IMR-90 (cell line): Measurements from ENCODE around the gene FBXW11. TPM values are rescaled to one million over a fixed set of nuclear protein-coding genes. Genes with fewer than 3 reads are reported as not detected.

Experiments
- ATAC-seq: fragments of 200-7000 bp; cut with Tn5 transposase; 2 replicates; pipeline ENCODE4 v1.9.1; 2020; ENCODE audit warnings: low read depth, mild to moderate bottlenecking, moderate library complexity
- BruUV-seq: library from RNA; stranded (reverse); fragments of 400-500 nt; replicated peaks from 2 replicates; lab custom pipeline; 2021; lab: Mats Ljungman, UMichigan
- CTCF ChIA-PET: fragments of 300-600 bp; formaldehyde crosslinking; extraction: SDS; loops from one replicate; lab custom pipeline; 2021; ENCODE audit warnings: antibody characterized with exemption; lab: Yijun Ruan, JAX
- POLR2A ChIA-PET: fragments of 300-600 bp; sonication (Branson Sonifier 250); formaldehyde crosslinking; loops from one replicate; lab custom pipeline; 2022; ENCODE audit warnings: antibody characterized with exemption; ENCODE audit not compliant: unreplicated experiment; lab: Charles Lee
- DNase-seq: peaks from one replicate; pipeline ENCODE4 v3.0.0; 2013
- H2AFZ ChIP-seq: replicated peaks from 2 replicates; pipeline ENCODE3; 2013; ENCODE audit warnings: low read length, mild to moderate bottlenecking; ENCODE audit not compliant: poor library complexity
- H2AK5ac ChIP-seq: 2 replicates; pipeline ENCODE4 v1.6.1; 2013; ENCODE audit warnings: low read depth, low read length, inconsistent platforms
- H2AK9ac ChIP-seq: replicated peaks from 2 replicates; pipeline ENCODE3; 2013; ENCODE audit warnings: mild to moderate bottlenecking, low read depth, low read length, moderate library complexity; ENCODE audit not compliant: poor library complexity
- H2BK120ac ChIP-seq: 2 replicates; pipeline ENCODE4 v1.6.1; 2013; ENCODE audit warnings: low read depth, low read length, inconsistent platforms
- H2BK15ac ChIP-seq: 3 replicates; pipeline ENCODE4 v1.6.1; 2013; ENCODE audit warnings: low read depth, low read length, inconsistent platforms
- H2BK20ac ChIP-seq: 2 replicates; pipeline ENCODE4 v1.6.1; 2013; ENCODE audit warnings: low read depth, mild to moderate bottlenecking, inconsistent platforms, low read length, moderate library complexity
- H2BK5ac ChIP-seq: 2 replicates; pipeline ENCODE4 v1.6.1; 2013; ENCODE audit warnings: mild to moderate bottlenecking, low read depth, low read length, inconsistent platforms; ENCODE audit not compliant: poor library complexity, severe bottlenecking
- H3K14ac ChIP-seq: replicated peaks from 2 replicates; pipeline ENCODE4 v1.6.1; 2013; ENCODE audit warnings: low read depth, low read length, inconsistent platforms
- H3K18ac ChIP-seq: 2 replicates; pipeline ENCODE4 v1.6.1; 2013; ENCODE audit warnings: low read depth, low read length, control low read depth
- H3K23ac ChIP-seq: 2 replicates; pipeline ENCODE4 v1.6.1; 2013; ENCODE audit warnings: low read depth, low read length, inconsistent platforms
- H3K27ac ChIP-seq: 2 replicates; pipeline ENCODE4 v1.5.1; 2013; ENCODE audit warnings: mild to moderate bottlenecking, control low read depth, low read length; ENCODE audit not compliant: insufficient read depth
- H3K27me3 ChIP-seq: 2 replicates; pipeline ENCODE4 v1.6.1; 2013; ENCODE audit warnings: low read length; ENCODE audit not compliant: control insufficient read depth, insufficient read depth
- H3K36me3 ChIP-seq: 2 replicates; pipeline ENCODE4 v1.6.1; 2013; ENCODE audit warnings: low read length, mixed read lengths; ENCODE audit not compliant: control insufficient read depth, insufficient read depth
- H3K4ac ChIP-seq: 2 replicates; pipeline ENCODE4 v1.6.1; 2013; ENCODE audit warnings: low read depth, low read length, inconsistent platforms
- H3K4me1 ChIP-seq: 2 replicates; pipeline ENCODE4 v1.6.1; 2013; ENCODE audit warnings: low read length, mixed read lengths; ENCODE audit not compliant: control insufficient read depth, insufficient read depth
- H3K4me2 ChIP-seq: 2 replicates; pipeline ENCODE4 v1.6.1; 2013; ENCODE audit warnings: low read depth, mild to moderate bottlenecking, control low read depth, low read length, moderate library complexity
- H3K4me3 ChIP-seq: 2 replicates; pipeline ENCODE4 v1.5.1; 2013; ENCODE audit warnings: low read depth, mild to moderate bottlenecking, control low read depth, low read length, moderate library complexity; ENCODE audit not compliant: insufficient read depth
- H3K56ac ChIP-seq: 2 replicates; pipeline ENCODE4 v1.6.1; 2013; ENCODE audit warnings: low read length, inconsistent platforms; ENCODE audit not compliant: insufficient read depth; ENCODE audit errors: extremely low read depth
- H3K79me1 ChIP-seq, 2 experiments: 2 replicates each; pipeline ENCODE4 v1.6.1; 2013; ENCODE audit warnings: low read length in 2 of 2, inconsistent platforms in 1 of 2, low read depth in 1 of 2
- H3K9ac ChIP-seq: 2 replicates; pipeline ENCODE4 v1.6.1; 2013; ENCODE audit warnings: low read depth, low read length, control low read depth
- H3K9me1 ChIP-seq: 2 replicates; pipeline ENCODE4 v1.6.1; 2013; ENCODE audit warnings: low read length, inconsistent platforms; ENCODE audit not compliant: insufficient read depth
- H3K9me3 ChIP-seq: 2 replicates; pipeline ENCODE4 v1.6.1; 2013; ENCODE audit warnings: low read length; ENCODE audit not compliant: control insufficient read depth, insufficient read depth
- H4K20me1 ChIP-seq: 2 replicates; pipeline ENCODE4 v1.6.1; 2013; ENCODE audit warnings: low read length, inconsistent platforms; ENCODE audit not compliant: insufficient read depth
- H4K5ac ChIP-seq: 2 replicates; pipeline ENCODE4 v1.6.1; 2013; ENCODE audit warnings: mild to moderate bottlenecking, low read depth, low read length, control low read depth
- H4K8ac ChIP-seq, 2 experiments: 2 replicates each; pipeline ENCODE4 v1.6.1; 2013; ENCODE audit warnings: low read depth in 2 of 2, low read length in 2 of 2, control low read depth in 1 of 2, inconsistent platforms in 1 of 2
- H4K91ac ChIP-seq: 2 replicates; pipeline ENCODE4 v1.6.1; 2013; ENCODE audit warnings: low read depth, low read length, inconsistent platforms; ENCODE audit not compliant: insufficient read depth
- BHLHE40 ChIP-seq: fragments of 150-350 bp; IDR thresholded peaks from 2 replicates; pipeline ENCODE4 v1.6.1; 2016; ENCODE audit warnings: mild to moderate bottlenecking, low read depth, low read length
- CEBPB ChIP-seq: IDR thresholded peaks from 2 replicates; pipeline ENCODE4 v1.6.1; 2012; ENCODE audit warnings: low read depth, low read length, improper control_type of control experiment
- CHD1 ChIP-seq: IDR thresholded peaks from 2 replicates; pipeline ENCODE4 v1.6.1; 2012; ENCODE audit warnings: low read depth, low read length, improper control_type of control experiment
- CTCF ChIP-seq: conservative IDR thresholded peaks from 2 replicates; pipeline ENCODE4 v1.5.1; 2012; ENCODE audit warnings: mild to moderate bottlenecking, low read depth, low read length, improper control_type of control experiment
- FOS ChIP-seq: fragments of 150-350 bp; IDR thresholded peaks from 2 replicates; pipeline ENCODE4 v1.6.1; 2016; ENCODE audit warnings: low read depth, low read length
- MAFK ChIP-seq: IDR thresholded peaks from 2 replicates; pipeline ENCODE4 v1.6.1; 2012; ENCODE audit warnings: low read depth, low read length, improper control_type of control experiment
- MAZ ChIP-seq: IDR thresholded peaks from 2 replicates; pipeline ENCODE4 v1.6.1; 2012; ENCODE audit warnings: low read depth, mild to moderate bottlenecking, low read length, improper control_type of control experiment, moderate library complexity, borderline replicate concordance
- MXI1 ChIP-seq: IDR thresholded peaks from 2 replicates; pipeline ENCODE4 v1.6.1; 2012; ENCODE audit warnings: low read depth, mild to moderate bottlenecking, low read length, moderate library complexity, borderline replicate concordance
- NFE2L2 ChIP-seq: fragments of 150-350 bp; IDR thresholded peaks from 2 replicates; pipeline ENCODE4 v1.6.1; 2016; ENCODE audit warnings: low read depth, mild to moderate bottlenecking, low read length
- POLR2A ChIP-seq: IDR thresholded peaks from 2 replicates; pipeline ENCODE4 v1.6.1; 2012; ENCODE audit warnings: mild to moderate bottlenecking, low read depth, low read length
- RAD21 ChIP-seq: IDR thresholded peaks from 2 replicates; pipeline ENCODE4 v1.6.1; 2012; ENCODE audit warnings: low read length, improper control_type of control experiment
- RCOR1 ChIP-seq: IDR thresholded peaks from 2 replicates; pipeline ENCODE4 v1.6.1; 2012; ENCODE audit warnings: mild to moderate bottlenecking, low read length, improper control_type of control experiment; ENCODE audit not compliant: insufficient replicate concordance
- RFX5 ChIP-seq: IDR thresholded peaks from 2 replicates; pipeline ENCODE4 v1.8.0; 2012; ENCODE audit warnings: low read depth, mild to moderate bottlenecking, low read length, moderate library complexity
- SMC3 ChIP-seq: fragments of 150-350 bp; IDR thresholded peaks from 2 replicates; pipeline ENCODE4 v1.6.1; 2016; ENCODE audit warnings: low read depth, mild to moderate bottlenecking, antibody characterized with exemption, low read length, moderate library complexity
- WGBS, 2 experiments: methylation state at CpG; one replicate each; pipeline versions ENCODE4 v1.1.5 to v1.1.7; 2013; ENCODE audit warnings: missing lambda C conversion rate in 2 of 2; ENCODE audit not compliant: insufficient read length in 1 of 2; ENCODE audit errors: extremely low coverage in 2 of 2; 5-methylcytosine and 5-hydroxymethylcytosine counted together
- dilution Hi-C: fragments of 300-500 bp; cut with HindIII; formaldehyde crosslinking; loops from one replicate; pipeline ENCODE4 v1.14.3; 2018; ENCODE audit warnings: low sequenced_read_pairs; ENCODE audit not compliant: unreplicated experiment
- in situ Hi-C: fragments of 300-500 bp; cut with MboI; formaldehyde crosslinking; loops from 3 replicates; pipeline ENCODE4 v1.14.3; 2019; ENCODE audit warnings: low sequenced_read_pairs, inconsistent platforms, mixed read lengths
- intact Hi-C: fragments of 100-400 bp; cut with micrococcal nuclease; formaldehyde crosslinking; loops from 2 replicates; pipeline ENCODE4 v1.10.0; 2022
- polyA plus RNA-seq, 3 experiments: library from polyadenylated mRNA; depleted of rRNA; stranded (reverse); fragments of >200 nt; gene quantifications; 2 replicates each; pipeline ENCODE4 v1.2.3, GENCODE V29; 2012; ENCODE audit warnings: low replicate concordance in 1 of 3
- total RNA-seq: library from RNA; depleted of rRNA; stranded (reverse); fragments of >200 nt; gene quantifications from 2 replicates; pipeline ENCODE4 v1.2.3, GENCODE V29; 2012
- TF ChIP-seq, protein P1 (sequence below): fragments of 150-350 bp; IDR thresholded peaks from 2 replicates; pipeline ENCODE4 v1.6.1; 2017; ENCODE audit warnings: mild to moderate bottlenecking, antibody characterized with exemption, low read length, low read depth
- TF ChIP-seq, protein P2 (sequence below): fragments of 150-350 bp; IDR thresholded peaks from 2 replicates; pipeline ENCODE4 v1.6.1; 2016; ENCODE audit warnings: low read depth, mild to moderate bottlenecking, low read length, moderate library complexity, borderline replicate concordance

FBXW11 gene
- total and polyA plus RNA-seq, 2 of the 4 experiments (the other 2 are of a cell fraction) = 34.3 to 97.1 TPM

GRCh38 chr5:171951218-171951617 is 55.2 kb downstream of the FBXW11 start:
- H2BK20ac ChIP-seq = no peak overlapping the region
- BruUV-seq = no TSS peak
- H3K4me2 ChIP-seq = no peak overlapping the region
- H2AFZ ChIP-seq = no peak overlapping the region
- H3K36me3 ChIP-seq = no peaks in the 10 kb centered on the region
- no peak overlapping the region for H2BK5ac ChIP-seq
- H2BK120ac ChIP-seq = no peak overlapping the region
- H4K20me1 ChIP-seq = peaks cover 22% of the 10 kb centered on the region
- TF ChIP-seq RFX5 (no peak), POLR2A (no peak), SMC3 (no peak), CEBPB (no peak), BHLHE40 (no peak), NFE2L2 (no peak), CTCF (no peak), FOS (no peak), MAFK (no peak), MAZ (no peak), RCOR1 (no peak), RAD21 (no peak), MXI1 (no peak), CHD1 (no peak)
- TF ChIP-seq, protein P1, sequence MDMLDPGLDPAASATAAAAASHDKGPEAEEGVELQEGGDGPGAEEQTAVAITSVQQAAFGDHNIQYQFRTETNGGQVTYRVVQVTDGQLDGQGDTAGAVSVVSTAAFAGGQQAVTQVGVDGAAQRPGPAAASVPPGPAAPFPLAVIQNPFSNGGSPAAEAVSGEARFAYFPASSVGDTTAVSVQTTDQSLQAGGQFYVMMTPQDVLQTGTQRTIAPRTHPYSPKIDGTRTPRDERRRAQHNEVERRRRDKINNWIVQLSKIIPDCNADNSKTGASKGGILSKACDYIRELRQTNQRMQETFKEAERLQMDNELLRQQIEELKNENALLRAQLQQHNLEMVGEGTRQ = no peak
- TF ChIP-seq, protein P2, sequence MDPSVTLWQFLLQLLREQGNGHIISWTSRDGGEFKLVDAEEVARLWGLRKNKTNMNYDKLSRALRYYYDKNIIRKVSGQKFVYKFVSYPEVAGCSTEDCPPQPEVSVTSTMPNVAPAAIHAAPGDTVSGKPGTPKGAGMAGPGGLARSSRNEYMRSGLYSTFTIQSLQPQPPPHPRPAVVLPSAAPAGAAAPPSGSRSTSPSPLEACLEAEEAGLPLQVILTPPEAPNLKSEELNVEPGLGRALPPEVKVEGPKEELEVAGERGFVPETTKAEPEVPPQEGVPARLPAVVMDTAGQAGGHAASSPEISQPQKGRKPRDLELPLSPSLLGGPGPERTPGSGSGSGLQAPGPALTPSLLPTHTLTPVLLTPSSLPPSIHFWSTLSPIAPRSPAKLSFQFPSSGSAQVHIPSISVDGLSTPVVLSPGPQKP = no peak
- intact Hi-C loops = no loop called here
- ChIA-PET CTCF (interaction anchor here (0.7 kb wide), 1 partner anchor 23 kb away, joined by 4 read pairs; no protein-coding TSS in a partner anchor), POLR2A (no interaction called here)
- no peaks in the 10 kb centered on the region for H3K9me3 ChIP-seq
- no peak overlapping the region for H4K8ac ChIP-seq
- H3K9me1 ChIP-seq = peaks cover 6% of the 10 kb centered on the region
- no peak overlapping the region for H4K5ac ChIP-seq
- H3K27me3 ChIP-seq = no peaks in the 10 kb centered on the region
- no peak overlapping the region for H3K18ac ChIP-seq
- no peak overlapping the region for H3K4me3 ChIP-seq
- peaks cover 26 to 58% of the 10 kb centered on the region in 2 experiments for H3K79me1 ChIP-seq
- DNase-seq (no peak), ATAC-seq (no peak)
- H3K14ac ChIP-seq = no peak overlapping the region
- no peak overlapping the region for H4K91ac ChIP-seq
- 100% methylated on average over 1 of the region's 4 CpGs; no CpG with 5 or more reads in 1 of the 2 experiments for WGBS, 2 experiments
- no peak overlapping the region for H2AK9ac ChIP-seq
- H3K56ac ChIP-seq = no peak overlapping the region
- H3K4me1 ChIP-seq = peaks cover 11% of the 10 kb centered on the region
- H2BK15ac ChIP-seq = no peak overlapping the region
- dilution Hi-C loops = no loop called here
- no peak overlapping the region for H3K4ac ChIP-seq
- H3K27ac ChIP-seq = no peak overlapping the region
- H3K9ac ChIP-seq = no peak overlapping the region
- H3K23ac ChIP-seq = no peak overlapping the region
- in situ Hi-C loops = no loop called here
- H2AK5ac ChIP-seq = no peak overlapping the region
